ENCODE results near the gene RAD18.

RAD18 gene, protein sequence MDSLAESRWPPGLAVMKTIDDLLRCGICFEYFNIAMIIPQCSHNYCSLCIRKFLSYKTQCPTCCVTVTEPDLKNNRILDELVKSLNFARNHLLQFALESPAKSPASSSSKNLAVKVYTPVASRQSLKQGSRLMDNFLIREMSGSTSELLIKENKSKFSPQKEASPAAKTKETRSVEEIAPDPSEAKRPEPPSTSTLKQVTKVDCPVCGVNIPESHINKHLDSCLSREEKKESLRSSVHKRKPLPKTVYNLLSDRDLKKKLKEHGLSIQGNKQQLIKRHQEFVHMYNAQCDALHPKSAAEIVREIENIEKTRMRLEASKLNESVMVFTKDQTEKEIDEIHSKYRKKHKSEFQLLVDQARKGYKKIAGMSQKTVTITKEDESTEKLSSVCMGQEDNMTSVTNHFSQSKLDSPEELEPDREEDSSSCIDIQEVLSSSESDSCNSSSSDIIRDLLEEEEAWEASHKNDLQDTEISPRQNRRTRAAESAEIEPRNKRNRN

DNA sequence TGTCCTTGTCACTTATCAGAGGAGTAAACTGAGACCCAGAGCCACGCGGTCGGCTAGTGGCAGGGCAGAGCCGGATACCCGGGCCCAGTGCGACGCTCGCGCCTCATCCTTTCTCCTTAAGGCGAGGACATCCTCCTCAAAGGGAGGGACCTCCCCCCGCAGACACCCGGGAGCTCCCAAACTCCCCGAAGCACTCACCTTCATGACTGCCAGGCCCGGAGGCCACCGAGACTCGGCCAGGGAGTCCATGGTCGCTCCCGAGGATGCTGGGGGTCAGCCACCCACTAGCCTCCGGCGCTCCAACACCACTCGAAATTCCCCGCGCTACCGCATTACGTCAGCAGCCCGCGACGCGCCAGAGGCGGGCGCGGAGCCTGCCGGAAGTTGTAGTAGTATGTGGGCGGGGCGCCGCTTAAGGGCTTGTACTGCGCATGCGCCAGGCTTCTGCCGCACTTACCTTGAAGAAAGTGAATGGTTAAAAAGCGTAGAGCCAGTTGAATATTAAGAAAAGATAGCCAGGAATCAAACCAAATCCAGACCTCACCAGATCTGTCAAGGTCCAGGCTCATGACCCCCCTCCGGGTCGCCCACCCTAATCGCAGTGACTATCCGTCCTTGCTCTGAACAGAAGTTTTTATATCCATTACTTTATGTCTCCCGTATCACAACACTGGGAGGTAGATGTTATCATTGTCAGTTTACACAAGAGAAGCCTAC, at the start of gene RAD18:
Gene RAD18 (minus strand): TSS at position 336 of the 717 bp plus-strand sequence. CDS start 87 bp downstream, at position 249.
- DNase-seq = peak; percentile 74

DNA sequence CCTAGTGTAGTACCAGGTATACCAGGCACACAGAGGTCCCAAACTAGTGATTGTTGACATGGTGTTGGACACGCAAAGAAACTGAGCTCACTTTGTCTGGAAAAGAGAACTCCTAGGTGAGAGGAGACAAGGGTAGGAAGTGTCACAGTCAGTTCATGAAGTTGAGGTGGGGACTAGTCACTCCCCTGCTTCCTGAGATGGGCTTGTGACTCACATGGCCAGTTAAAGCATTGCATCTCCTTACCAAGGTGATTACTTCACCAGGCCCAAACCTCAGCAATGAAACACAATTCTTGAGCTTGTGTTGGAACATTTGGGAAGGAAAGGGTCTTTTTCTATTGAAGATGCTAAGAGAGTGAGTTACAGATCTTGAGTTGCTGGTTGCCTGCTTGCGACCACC, 49.2 kb upstream of the RAD18 start:
- no peak for DNase-seq

DNA sequence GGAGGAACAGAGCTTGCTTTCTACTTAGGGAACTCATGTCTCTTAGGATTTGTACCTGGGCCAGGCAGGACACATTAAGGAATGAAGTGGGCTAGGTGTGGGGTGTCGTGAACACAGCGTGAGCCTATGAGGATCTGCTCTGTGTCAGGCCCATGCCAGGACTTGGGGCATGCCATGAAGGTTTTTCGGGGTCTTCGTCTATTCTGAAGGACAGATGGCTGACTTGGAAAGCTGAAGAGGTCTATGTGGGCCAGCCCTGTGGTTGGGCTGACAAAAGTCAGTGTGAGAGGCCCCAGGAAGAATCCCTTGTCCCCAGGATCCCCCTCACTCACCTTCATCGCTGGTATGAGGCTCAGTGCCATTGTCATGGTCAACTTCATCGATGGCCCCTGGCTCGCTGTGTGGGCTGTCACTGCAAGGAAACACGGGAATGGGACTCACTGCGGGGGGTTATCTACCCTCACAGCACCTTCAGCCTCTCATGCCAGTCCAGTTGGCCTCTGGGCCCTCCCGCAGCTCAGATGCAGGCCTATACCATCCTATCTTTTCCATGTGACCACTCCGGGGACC, 46.8 kb upstream of the RAD18 start:
- DNase-seq = no peak

DNA sequence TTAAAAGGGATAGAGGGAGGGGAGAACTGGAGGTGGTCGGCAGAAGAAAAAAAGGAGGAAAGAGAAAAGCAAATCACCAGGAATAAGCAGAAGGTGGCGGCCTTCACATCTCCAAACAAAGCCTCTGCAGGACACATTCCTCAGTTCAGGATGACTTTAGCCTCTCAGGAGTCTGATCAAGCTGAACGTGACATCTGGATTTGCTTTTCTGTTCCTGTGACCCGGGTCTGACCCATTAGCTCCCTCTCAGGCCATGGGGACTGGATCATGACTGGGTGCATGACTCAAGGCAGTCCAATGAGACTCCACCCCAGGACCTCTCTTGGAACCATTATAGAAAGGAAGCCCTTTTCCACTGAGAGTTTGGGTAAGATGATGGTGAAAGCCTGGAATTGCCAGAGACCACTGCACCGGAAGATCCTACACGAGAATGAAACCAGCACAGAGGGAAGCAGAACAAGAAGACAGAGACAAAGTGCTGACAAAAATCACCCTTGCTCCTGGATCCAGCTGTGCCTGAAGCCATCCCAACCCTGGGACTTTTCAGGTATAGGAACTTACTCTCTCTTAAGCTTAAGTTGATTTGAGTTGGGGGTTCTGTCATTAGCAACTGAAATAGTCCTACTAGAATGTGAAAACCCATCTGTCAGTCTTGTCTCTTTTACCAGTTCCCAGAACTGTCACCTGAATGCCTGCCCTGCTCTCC, 45.4 kb upstream of the RAD18 start:
- DNase-seq = no peak

DNA sequence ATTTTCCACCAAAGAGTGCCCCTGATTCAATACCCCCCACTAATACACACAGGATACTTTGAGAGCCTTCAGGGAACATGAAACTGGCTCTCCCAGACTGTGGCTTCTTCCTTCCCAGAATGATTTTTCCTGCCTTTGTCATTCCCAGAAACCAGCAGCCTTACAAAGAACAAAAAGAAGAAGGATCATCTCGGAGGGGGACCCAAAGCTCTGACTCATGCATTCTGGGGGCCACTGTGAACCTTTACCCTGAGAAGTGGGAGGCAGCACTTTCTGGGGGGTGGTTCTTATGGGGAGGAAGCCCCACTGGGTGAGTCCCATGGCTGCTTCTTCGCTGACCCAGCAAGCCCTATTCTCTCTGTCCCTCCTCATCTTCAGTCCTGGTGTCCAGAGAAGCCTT, 44.7 kb upstream of the RAD18 start:
- no peak for DNase-seq

DNA sequence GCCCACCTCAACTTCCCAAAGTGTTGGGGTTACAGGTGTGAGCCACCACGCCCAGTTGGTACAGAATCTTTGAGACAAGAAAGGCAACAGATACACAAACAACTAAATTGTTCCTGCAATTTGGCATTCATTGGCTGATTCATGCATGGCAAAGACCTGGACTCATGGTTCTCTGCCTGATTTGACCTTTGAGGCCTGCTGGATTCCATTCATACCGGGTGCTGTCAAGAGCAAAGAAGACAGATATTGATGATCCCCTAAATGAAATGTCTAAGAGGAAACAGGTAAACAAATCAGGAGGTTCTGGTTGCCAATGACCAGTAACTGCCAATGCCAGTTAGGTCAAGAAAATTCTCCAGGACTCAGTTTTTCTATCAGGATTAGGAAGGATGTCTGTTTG, 43.9 kb upstream of the RAD18 start:
- DNase-seq = no peak

DNA sequence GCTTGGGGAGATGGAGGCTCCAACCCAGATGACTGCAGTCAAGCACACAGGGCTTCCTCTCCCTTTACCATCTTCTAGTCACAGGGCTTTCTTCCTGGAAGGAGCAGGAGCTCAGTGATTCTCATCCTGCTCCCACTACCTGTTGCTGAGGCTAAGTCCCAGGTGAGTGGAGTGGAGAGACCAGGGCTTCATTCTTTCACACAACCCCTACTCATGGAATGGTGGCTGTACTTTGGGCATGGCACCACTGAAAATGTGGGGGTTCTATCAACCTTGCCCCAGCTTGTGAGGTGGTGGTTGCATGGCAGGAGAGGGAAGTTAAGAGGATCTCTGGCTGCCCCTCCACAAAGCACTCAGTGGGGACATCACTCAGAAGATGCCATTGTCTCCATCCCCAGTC, 36.8 kb upstream of the RAD18 start:
- DNase-seq = no peak

DNA sequence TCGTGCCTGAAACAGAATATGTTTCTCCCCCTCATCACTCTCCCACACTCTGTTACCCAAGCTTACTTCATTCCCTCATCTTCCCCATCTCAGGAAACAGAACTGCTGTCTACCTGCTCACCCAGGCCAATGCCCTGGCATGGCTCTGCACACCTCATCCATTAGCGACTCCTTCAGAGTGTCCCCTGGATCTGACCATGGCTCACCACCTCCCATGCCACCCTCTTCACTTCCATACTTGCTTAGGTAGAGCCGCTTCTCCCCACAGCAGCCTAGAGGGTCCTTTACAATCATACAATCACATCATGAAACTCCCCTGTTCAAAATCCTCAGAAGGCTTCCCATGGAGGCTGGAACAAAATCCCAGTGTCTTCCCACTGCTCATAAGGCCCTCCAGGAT, 33.9 kb upstream of the RAD18 start:
- no peak for DNase-seq

DNA sequence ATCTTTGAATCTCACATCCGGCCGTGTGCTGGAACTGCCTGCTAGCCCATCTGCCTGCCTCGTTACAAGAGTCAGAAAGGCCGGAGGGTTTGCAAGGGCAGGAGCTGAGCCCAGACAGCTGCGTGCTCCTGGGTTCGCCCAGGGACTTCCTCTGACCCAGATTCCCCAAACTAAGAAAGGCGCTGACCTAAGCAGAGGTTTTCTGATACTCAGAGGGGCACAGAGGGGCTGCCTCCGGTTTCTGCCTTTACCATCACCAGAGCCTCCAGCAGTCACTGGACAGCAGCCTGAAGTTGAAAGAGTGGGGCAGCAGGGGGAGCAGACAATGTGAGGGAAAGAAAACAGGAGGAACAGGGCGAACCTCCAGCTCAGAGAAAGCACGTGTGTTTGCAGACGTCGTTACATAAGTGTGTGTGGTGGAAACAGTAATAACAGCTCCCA, 33.4 kb upstream of the RAD18 start:
- no peak for DNase-seq

DNA sequence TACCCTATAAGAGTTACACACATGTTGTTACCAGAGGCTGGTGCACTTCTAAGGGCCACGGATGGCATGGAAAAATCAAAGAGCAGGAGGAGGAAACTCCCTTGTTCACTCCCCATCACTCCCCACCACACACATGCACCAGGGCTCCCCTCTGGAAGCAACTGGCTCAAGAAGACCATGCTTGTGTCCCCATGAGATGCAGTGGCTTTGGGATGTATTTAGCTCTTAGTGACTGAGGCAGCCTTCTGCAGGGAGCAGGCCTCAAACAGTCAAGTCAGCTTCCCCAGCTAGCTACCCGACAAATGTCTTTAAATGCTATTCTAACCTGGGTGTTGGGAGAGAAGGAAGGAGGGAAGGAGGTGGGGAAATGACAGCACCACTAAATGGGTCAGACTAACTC, 32.9 kb upstream of the RAD18 start:
- DNase-seq = no peak

DNA sequence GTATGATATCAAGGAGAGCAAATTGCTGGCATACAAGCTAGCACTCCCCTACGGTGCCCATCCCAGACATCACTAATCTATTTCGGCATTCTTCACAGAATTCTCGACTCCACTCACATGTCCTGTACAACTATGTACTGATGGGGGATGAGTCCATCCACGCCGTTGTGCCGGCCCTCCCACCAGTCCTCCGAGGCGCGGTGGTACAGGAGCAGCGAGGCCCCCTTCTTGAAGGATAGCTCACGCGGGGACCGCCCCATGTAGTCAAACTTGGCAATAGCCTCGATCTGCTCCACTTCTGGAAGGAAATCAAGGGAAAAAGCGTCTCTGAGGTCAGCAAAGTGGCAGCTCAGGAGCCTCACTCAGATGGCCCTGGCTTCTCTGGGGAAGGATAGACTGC, 31.0 kb upstream of the RAD18 start:
- no peak for DNase-seq

DNA sequence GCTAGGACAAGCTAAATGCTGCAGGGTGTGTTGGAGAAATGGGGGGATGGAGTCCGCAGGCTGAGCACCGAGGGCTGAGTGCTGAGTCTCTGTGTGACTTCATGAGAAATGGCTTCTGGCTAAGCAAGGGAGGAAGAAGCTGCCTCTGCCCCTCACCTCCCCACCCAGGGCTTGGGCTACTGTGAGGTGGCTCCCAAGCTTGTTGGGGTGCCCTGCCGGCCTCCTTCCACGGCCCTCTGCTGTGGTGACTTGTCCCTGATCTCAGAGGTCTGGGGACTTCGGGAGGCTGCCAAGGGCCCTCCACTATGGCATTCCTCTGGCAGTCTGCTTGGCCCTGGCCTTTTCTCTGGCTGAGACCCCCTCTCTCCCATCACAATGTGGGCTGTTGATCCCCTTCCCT, 30.1 kb upstream of the RAD18 start:
- DNase-seq = no peak

DNA sequence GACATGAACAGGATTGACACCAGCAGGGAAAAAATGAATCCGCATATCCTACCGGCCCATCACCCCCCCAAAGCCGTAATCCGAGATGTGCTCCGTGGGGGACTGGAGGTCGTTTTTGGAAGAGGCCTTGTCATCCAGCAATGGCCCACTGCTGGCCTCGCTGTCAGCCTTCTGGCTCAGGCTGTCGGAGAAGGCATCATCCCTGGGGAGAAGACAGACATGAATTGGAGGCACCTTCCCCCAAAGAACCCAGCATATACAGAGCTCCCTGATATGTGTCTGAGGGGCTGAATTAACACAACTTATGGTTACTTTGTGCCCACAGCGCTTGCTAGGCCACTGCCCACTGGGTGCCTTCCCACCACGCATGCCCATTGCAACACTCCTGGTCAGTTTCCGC, 29.6 kb upstream of the RAD18 start:
- no peak for DNase-seq

DNA sequence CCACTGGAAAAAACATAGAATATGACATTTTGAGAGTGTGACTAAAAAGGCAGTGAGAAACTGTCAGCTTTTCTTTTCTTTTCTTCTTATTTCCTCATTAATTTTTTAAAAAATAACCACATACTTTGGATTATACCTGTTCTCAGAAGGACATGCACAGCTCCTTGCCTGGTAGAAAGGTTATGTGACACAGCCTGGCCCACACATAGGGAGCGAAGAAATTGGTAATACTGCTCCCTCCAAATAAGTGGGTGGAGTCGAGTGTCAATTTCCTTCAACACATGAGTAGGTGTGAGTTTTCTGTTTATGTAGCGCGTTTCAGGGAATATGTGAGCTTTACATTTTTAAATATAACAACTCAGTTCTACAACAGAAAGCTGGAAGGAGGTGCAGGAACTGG, 28.9 kb upstream of the RAD18 start:
- no peak for DNase-seq

DNA sequence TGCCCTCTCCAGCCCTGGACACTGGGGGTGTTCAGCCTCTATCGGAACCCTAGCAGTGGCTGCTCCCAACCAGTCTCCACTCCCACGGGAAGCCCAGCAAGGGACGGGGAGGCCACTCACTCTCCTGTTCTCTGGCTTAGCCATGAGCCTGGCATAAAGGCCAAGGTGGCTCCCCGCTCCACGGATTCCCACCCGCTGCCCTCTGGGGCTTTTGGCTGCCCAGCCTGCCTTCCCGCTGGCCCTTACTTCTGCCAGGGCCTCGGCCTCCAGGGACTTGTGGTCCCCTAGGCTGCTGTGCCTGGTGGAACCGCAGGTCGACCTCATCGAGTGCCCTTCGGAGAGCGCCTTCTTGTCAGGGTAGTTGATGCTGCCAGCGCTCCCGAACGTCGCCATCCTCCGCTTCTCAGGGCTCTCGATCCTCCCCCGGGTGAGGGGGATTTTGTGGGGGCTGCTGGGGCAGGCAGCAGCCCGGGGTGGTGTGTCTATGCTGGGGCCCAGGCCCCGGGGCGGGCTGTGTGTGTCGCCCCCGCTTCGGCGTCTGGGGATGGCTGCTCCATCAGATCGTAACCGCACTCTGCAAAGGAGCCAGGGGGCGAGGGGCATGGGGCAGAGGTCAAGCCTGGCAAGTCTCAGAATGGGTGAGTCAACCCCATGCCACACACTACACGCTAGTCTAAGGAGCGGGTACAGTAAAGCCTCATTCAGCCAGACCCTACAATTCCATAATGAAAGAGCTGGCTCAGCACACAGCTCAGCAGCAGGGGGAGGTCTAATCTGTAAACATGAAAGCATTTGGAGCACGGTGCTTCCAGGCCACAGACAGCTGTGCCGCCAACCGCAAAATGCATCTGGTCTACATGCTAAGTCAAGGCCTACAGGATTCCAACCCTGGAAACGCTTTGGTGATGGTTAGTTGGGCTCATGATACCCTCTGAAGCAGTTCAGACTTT, 27.3 kb upstream of the RAD18 start:
- no peak for DNase-seq

DNA sequence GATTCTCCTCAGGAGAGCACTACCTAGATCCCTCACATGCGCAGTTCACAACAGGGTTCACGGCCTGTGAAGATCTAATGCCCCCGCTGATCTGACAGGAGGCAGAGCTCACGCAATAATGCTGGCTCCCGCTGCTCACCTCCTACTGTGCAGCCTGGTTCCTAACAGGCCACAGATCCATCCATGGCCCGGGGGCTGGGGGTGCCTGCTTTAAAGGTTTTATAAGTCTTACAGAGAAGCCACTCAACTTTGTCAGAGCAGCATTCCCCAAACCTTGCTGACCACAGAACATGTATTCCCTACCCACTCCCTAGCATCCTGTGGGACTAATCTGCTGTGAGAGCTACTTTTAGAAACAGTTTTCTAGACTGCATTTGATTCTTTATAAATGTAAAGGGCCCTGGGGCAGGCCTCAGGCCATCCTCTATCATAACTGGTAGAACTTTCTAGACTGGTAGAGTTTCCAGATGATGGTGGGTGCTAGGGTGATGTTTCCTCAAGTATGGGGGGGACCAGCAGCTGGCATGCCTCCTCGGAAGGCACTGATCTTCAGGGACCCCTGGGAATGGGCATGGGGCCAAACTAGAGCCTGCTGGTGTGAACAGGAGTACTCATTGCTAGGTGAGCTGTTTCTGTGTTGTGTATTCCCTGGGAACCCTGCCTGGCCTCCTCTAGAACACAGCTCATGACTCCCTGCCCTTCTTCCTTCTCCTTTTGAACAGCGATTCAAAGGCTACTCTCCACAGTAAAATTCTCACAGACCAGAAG, 25.7 kb upstream of the RAD18 start:
- DNase-seq = no peak

DNA sequence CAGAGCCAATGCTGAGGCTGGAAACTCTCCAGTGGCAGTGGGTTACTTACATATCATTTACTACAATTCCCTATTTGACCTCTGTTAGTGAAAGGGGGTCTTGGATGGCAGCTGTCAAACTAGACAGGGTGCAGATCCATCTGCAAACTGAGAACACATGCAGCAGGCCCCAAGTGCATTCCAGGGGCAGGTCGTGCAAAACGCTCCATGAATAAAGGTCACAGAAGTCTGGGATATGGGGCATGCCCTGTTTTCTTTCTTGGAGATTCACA, 25.0 kb upstream of the RAD18 start:
- no peak for DNase-seq

DNA sequence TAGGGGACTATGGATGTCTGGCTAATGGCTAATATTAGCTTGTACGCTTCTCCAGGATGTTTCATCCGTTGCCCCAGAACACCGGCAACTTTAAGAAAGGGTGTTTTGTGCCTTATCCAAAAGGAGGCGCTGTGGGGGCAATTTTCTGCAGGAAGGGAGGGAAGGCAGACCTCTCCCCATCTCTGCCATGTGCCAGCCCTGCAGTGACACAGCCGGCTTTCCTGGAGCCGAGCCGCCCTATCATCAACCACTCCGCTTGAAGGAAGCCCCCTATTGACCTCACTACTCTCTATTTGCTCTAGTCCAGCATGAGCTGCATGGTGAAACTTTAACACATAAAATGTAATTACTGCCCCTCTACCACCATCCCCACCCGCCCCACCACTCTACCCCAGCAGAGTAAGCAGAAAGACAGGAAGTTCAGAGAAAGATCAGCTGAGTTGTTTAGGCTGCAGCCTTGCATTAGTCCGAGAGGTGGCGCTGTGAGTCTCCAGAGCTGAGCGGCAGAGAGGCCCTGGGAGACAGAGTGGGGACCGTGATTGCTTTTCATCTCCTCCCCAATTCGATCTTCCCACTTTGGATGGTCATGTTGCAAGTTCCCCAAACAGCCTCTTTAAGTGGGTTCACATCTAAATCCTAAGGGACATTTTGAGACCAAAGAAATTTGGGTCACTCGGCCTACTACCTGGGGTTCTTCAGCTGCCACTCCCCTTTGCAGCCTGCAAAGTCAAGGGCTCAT, 24.5 kb upstream of the RAD18 start:
- DNase-seq = no peak

DNA sequence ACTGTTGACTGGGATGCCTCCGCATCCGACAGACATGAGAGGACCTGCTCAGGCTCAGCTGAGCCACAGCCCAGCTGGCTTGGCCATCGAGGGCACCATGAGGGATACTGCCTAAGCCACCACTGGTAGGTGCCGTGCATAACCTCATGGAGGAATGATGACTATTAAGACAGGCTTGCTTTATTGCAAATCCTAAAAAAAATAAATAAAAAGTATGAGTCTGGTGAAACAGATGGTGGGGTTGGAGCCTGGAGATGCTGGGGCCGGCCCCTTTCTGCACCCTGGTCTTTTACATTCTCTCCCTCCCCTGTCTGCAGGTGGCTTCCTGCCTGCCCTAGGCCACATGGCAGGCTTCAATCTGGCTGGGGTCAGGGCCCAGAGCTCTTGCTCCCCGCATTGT, 24.0 kb upstream of the RAD18 start:
- no peak for DNase-seq

DNA sequence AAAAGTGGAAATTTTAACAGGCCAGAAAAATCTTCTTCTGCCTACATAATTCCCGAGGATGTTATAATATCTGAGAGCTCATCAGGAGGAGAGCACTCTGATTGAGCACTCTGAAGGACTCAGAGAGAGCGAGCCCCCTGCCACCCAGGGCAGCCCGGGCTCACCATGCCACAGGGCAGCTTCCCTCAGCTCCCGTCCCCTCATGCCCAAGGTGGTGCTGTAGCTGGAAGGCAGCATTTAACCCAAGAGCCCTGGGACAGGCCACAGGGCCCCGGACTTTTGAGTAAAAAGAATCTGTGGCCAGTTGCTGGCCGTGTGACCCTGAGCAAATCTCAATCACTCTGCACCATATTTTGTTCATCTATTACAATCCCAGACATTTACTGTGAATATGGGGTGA, 23.5 kb upstream of the RAD18 start:
- no peak for DNase-seq

DNA sequence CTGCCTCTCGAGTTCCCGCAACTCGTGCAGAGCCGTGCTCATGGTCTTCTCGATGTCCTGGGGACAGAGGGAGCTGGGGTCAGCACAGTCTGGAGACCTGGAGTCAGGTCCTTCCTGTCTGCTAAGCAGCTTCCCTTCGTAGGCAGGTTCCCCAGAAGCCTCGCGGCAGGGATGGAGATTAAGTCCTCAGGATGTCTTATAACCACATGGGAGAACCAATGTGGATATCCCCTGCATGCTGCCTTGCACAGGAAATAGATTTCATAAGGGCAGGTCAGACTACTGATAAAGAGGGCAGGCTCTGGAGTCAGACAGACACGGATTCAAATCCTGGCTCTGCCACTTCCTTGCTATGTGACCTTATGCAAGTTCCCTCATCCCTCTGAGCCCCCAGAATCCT, 22.6 kb upstream of the RAD18 start:
- no peak for DNase-seq
